Measurements from ENCODE around the gene CAPN11.
A peak's percentile ranks its signal among the peaks of the same experiment; 100 is the strongest.

Gene CAPN11

DNA sequence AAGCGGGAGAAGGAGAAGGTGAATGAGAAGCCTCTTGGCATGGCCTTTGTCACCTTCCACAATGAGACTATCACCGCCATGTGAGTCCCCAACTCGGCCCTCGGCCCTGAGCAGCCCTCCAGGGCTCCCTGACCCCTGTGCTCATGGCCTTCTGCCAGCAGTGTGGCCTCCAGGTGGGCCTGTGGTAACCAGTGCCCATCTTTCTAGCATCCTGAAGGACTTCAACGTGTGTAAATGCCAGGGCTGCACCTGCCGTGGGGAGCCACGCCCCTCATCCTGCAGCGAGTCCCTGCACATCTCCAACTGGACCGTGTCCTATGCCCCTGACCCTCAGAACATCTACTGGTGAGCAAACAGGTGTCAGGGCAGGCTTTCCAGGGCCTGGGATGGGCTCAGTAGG is 10.3 kb upstream of the CAPN11 start:
- Histone ChIP-seq H3K36me3 (ENCODE audit: control insufficient read depth in 1 of 2, insufficient read depth in 2 of 2, low read length in 2 of 2) (peaks cover 37 to 54% of the 10 kb centered on the region in 2 experiments), H3K79me1 (ENCODE audit: low read length) (no peaks in the 10 kb centered on the region), H2BK5ac (ENCODE audit: low read depth, low read length, poor library complexity) (no peak overlapping the region), H3K9ac (ENCODE audit: low read length) (no peak overlapping the region), H3K79me2 (ENCODE audit: control insufficient read depth, insufficient read depth, low read length, poor library complexity) (no peaks in the 10 kb centered on the region), H3K4me3 (ENCODE audit: low read depth, low read length) (no peak overlapping the region), H2AFZ (ENCODE audit: insufficient read depth, low read length, poor library complexity) (no peak overlapping the region), H3K27me3 (ENCODE audit: insufficient read depth, low read length) (no peaks in the 10 kb centered on the region), H3K4ac (ENCODE audit: low read depth, low read length) (no peak overlapping the region), H3K18ac (ENCODE audit: low read length) (no peak overlapping the region), H4K8ac (ENCODE audit: low read depth, low read length) (no peak overlapping the region), H2BK120ac (ENCODE audit: insufficient read depth, low read length, poor library complexity) (no peak overlapping the region), H2AK5ac (ENCODE audit: low read length) (no peak overlapping the region), H4K91ac (ENCODE audit: low read depth, low read length) (no peak overlapping the region), H3K4me1 (ENCODE audit: control insufficient read depth in 1 of 2, insufficient read depth in 2 of 2, low read length in 2 of 2) (peaks cover 0 to 4% of the 10 kb centered on the region in 2 experiments), H3K23ac (ENCODE audit: low read length) (no peak overlapping the region), H3K27ac (ENCODE audit: low read depth, low read length) (no peak overlapping the region), H3K9me3 (ENCODE audit: insufficient read depth, low read depth, low read length) (no peaks in the 10 kb centered on the region), H3K14ac (ENCODE audit: low read length) (no peak overlapping the region), H2BK12ac (ENCODE audit: low read length) (no peak overlapping the region), H3K4me2 (ENCODE audit: low read length) (no peak overlapping the region), H4K12ac (ENCODE audit: low read depth, low read length) (no peak overlapping the region)
- no peak for DNase-seq
- WGBS (ENCODE audit: extremely low coverage, insufficient coverage, insufficient read length) = no CpG with 5 or more reads among the region's 9 CpGs

DNA sequence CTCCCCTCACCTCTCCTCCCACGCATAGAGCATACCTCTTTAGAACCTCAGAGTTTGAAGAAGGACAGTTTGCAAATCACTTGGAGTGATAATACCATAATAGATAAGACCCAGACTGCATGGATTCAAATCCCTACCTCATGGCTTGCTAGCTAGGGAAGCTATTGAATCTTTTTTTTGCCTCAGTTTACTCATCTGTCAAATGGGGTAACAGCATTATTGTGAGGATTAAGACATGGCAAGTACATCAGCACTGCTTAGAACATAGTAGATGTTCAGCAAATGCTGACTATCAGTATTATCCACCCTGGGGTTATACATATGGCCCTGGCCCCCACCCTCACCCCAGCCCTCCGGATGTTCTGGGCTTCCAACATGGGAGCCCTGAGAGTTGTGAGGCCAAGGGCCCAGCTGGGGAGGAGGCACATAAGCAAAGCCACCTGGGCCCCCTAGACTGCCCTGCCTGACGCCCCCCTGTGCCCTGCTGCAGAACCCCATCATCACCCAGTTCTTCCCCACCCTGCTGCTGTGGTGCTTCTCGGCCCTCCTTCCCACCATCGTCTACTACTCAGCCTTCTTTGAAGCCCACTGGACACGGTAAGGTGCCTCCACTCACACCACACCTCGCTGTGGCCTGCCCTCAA is 9.1 kb upstream of the CAPN11 start:
- peaks cover 39 to 53% of the 10 kb centered on the region in 2 experiments for H3K36me3 ChIP-seq (ENCODE audit: control insufficient read depth in 1 of 2, insufficient read depth in 2 of 2, low read length in 2 of 2)
- no peak for DNase-seq
- no peak overlapping the region for H4K12ac ChIP-seq (ENCODE audit: low read depth, low read length)
- WGBS (ENCODE audit: extremely low coverage, insufficient coverage, insufficient read length) = no CpG with 5 or more reads among the region's 7 CpGs
- H2BK12ac ChIP-seq (ENCODE audit: low read length) = no peak overlapping the region
- H2AFZ ChIP-seq (ENCODE audit: insufficient read depth, low read length, poor library complexity) = no peak overlapping the region
- no peak overlapping the region for H3K9ac ChIP-seq (ENCODE audit: low read length)
- H3K79me2 ChIP-seq (ENCODE audit: control insufficient read depth, insufficient read depth, low read length, poor library complexity) = no peaks in the 10 kb centered on the region
- H4K91ac ChIP-seq (ENCODE audit: low read depth, low read length) = no peak overlapping the region
- H3K27me3 ChIP-seq (ENCODE audit: insufficient read depth, low read length) = no peaks in the 10 kb centered on the region
- H3K4me3 ChIP-seq (ENCODE audit: low read depth, low read length) = no peak overlapping the region
- H4K8ac ChIP-seq (ENCODE audit: low read depth, low read length) = no peak overlapping the region
- no peak overlapping the region for H2BK120ac ChIP-seq (ENCODE audit: insufficient read depth, low read length, poor library complexity)
- H3K4ac ChIP-seq (ENCODE audit: low read depth, low read length) = no peak overlapping the region
- no peak overlapping the region for H2AK5ac ChIP-seq (ENCODE audit: low read length)
- no peaks in the 10 kb centered on the region for H3K9me3 ChIP-seq (ENCODE audit: insufficient read depth, low read depth, low read length)
- H2BK5ac ChIP-seq (ENCODE audit: low read depth, low read length, poor library complexity) = no peak overlapping the region
- no peaks in the 10 kb centered on the region for H3K79me1 ChIP-seq (ENCODE audit: low read length)
- no peak overlapping the region for H3K18ac ChIP-seq (ENCODE audit: low read length)
- no peak overlapping the region for H3K14ac ChIP-seq (ENCODE audit: low read length)
- H3K27ac ChIP-seq (ENCODE audit: low read depth, low read length) = no peak overlapping the region
- H3K23ac ChIP-seq (ENCODE audit: low read length) = no peak overlapping the region
- peaks cover 0 to 4% of the 10 kb centered on the region in 2 experiments for H3K4me1 ChIP-seq (ENCODE audit: control insufficient read depth in 1 of 2, insufficient read depth in 2 of 2, low read length in 2 of 2)
- no peak overlapping the region for H3K4me2 ChIP-seq (ENCODE audit: low read length)

DNA sequence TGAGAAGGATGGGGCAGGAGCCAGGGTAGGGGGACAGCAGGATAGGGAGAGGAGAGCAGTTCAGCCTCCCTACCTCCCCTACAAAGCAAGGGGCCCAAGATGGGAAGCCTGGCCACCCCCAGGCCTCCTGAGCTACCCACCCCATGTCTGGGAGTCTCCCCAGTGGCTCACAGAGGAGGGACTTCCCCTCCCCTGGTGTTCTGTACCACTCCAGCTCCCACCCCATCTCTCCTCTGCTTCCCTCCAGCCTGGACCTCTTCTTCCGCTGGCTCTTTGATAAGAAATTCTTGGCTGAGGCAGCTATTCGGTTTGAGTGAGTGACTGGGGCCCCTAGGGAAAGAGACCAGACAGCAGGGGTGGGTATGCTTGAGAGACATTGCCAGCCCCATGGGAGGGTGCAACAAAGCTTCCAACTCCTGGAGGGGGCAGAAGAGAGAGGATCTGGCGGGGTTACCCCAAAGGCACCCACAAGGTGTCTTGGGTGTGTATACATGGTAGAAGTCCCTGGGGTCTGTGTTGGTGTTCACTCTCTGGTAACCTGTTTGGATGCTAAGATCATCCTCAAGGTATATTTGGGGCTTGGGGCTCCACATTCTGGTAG is 8.2 kb upstream of the CAPN11 start:
- Histone ChIP-seq H3K9me3 (ENCODE audit: insufficient read depth, low read depth, low read length) (no peaks in the 10 kb centered on the region), H4K91ac (ENCODE audit: low read depth, low read length) (no peak overlapping the region), H3K36me3 (ENCODE audit: control insufficient read depth in 1 of 2, insufficient read depth in 2 of 2, low read length in 2 of 2) (peaks cover 39 to 55% of the 10 kb centered on the region in 2 experiments), H3K18ac (ENCODE audit: low read length) (no peak overlapping the region), H3K4me3 (ENCODE audit: low read depth, low read length) (no peak overlapping the region), H4K8ac (ENCODE audit: low read depth, low read length) (no peak overlapping the region), H3K27me3 (ENCODE audit: insufficient read depth, low read length) (no peaks in the 10 kb centered on the region), H2BK5ac (ENCODE audit: low read depth, low read length, poor library complexity) (no peak overlapping the region), H3K79me2 (ENCODE audit: control insufficient read depth, insufficient read depth, low read length, poor library complexity) (no peaks in the 10 kb centered on the region), H2AFZ (ENCODE audit: insufficient read depth, low read length, poor library complexity) (no peak overlapping the region), H3K14ac (ENCODE audit: low read length) (no peak overlapping the region), H3K27ac (ENCODE audit: low read depth, low read length) (no peak overlapping the region), H4K12ac (ENCODE audit: low read depth, low read length) (no peak overlapping the region), H3K4me2 (ENCODE audit: low read length) (no peak overlapping the region), H2BK12ac (ENCODE audit: low read length) (no peak overlapping the region), H2BK120ac (ENCODE audit: insufficient read depth, low read length, poor library complexity) (no peak overlapping the region), H3K23ac (ENCODE audit: low read length) (no peak overlapping the region), H3K9ac (ENCODE audit: low read length) (no peak overlapping the region), H3K4me1 (ENCODE audit: control insufficient read depth in 1 of 2, insufficient read depth in 2 of 2, low read length in 2 of 2) (peaks cover 0 to 4% of the 10 kb centered on the region in 2 experiments), H2AK5ac (ENCODE audit: low read length) (no peak overlapping the region), H3K79me1 (ENCODE audit: low read length) (no peaks in the 10 kb centered on the region), H3K4ac (ENCODE audit: low read depth, low read length) (no peak overlapping the region)
- no CpG with 5 or more reads among the region's 3 CpGs for WGBS (ENCODE audit: extremely low coverage, insufficient coverage, insufficient read length)
- no peak for DNase-seq

DNA sequence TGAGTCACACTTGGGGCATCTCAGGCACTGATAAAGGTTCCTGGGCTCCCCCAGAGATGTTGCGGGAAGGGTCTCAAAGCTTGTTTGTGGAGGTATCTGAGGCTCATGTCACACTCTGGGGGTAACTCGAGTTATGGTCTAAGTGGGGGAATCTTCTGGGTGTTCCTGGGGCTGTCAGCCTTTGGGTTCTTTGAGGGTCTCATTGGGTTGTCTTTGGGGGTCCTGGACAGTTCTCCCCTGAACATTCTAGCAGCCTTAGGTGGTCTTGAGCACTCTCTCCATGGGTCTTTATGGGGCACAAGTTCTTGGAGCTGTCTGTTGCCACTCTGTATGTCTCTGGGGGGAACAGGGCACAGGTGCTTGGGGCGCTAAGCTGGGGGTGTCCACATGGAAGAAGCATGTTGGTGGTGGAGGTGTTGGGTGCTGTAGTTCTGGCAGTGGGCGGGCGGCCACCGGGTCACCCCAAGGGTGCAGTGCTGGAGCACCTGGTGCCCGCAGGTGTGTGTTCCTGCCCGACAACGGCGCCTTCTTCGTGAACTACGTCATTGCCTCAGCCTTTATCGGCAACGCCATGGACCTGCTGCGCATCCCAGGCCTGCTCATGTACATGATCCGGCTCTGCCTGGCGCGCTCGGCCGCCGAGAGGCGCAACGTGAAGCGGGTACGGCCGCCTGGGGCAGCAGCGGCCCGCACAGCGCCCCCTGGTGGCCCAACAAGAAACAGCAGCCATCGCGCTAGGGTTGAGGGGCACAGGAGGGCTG is 7.1 kb upstream of the CAPN11 start:
- Histone ChIP-seq H2BK5ac (ENCODE audit: low read depth, low read length, poor library complexity) (no peak overlapping the region), H3K14ac (ENCODE audit: low read length) (no peak overlapping the region), H3K9me3 (ENCODE audit: insufficient read depth, low read depth, low read length) (no peaks in the 10 kb centered on the region), H2BK12ac (ENCODE audit: low read length) (no peak overlapping the region), H3K79me1 (ENCODE audit: low read length) (no peaks in the 10 kb centered on the region), H3K36me3 (ENCODE audit: control insufficient read depth in 1 of 2, insufficient read depth in 2 of 2, low read length in 2 of 2) (peaks cover 37 to 50% of the 10 kb centered on the region in 2 experiments), H3K18ac (ENCODE audit: low read length) (no peak overlapping the region), H4K12ac (ENCODE audit: low read depth, low read length) (no peak overlapping the region), H2BK120ac (ENCODE audit: insufficient read depth, low read length, poor library complexity) (no peak overlapping the region), H3K27ac (ENCODE audit: low read depth, low read length) (no peak overlapping the region), H3K4me3 (ENCODE audit: low read depth, low read length) (no peak overlapping the region), H4K8ac (ENCODE audit: low read depth, low read length) (no peak overlapping the region), H4K91ac (ENCODE audit: low read depth, low read length) (no peak overlapping the region), H3K79me2 (ENCODE audit: control insufficient read depth, insufficient read depth, low read length, poor library complexity) (no peaks in the 10 kb centered on the region), H2AK5ac (ENCODE audit: low read length) (no peak overlapping the region), H3K23ac (ENCODE audit: low read length) (no peak overlapping the region), H2AFZ (ENCODE audit: insufficient read depth, low read length, poor library complexity) (no peak overlapping the region), H3K4me2 (ENCODE audit: low read length) (no peak overlapping the region), H3K4me1 (ENCODE audit: control insufficient read depth in 1 of 2, insufficient read depth in 2 of 2, low read length in 2 of 2) (peaks cover 0 to 5% of the 10 kb centered on the region in 2 experiments), H3K4ac (ENCODE audit: low read depth, low read length) (no peak overlapping the region), H3K27me3 (ENCODE audit: insufficient read depth, low read length) (no peaks in the 10 kb centered on the region), H3K9ac (ENCODE audit: low read length) (no peak overlapping the region)
- WGBS (ENCODE audit: extremely low coverage, insufficient coverage, insufficient read length) = no CpG with 5 or more reads among the region's 31 CpGs
- DNase-seq = peak; percentile 89 to 95
